ENCODE results near the gene TGFB1.
"Not testable (repeated sequence)": the region's sequence is repeated elsewhere in the genome, so short reads cannot be mapped to it uniquely, and the experiment has no call there.

The TGFB1 gene

GRCh38 chr19:41351339-41352245, 2.1 kb downstream of the TGFB1 start:
- DNase-seq: peak in 4 of 10 donors; percentile 46 to 90 (median 62)
- intact Hi-C loops (cut with DNase I): no loop called here

DNA sequence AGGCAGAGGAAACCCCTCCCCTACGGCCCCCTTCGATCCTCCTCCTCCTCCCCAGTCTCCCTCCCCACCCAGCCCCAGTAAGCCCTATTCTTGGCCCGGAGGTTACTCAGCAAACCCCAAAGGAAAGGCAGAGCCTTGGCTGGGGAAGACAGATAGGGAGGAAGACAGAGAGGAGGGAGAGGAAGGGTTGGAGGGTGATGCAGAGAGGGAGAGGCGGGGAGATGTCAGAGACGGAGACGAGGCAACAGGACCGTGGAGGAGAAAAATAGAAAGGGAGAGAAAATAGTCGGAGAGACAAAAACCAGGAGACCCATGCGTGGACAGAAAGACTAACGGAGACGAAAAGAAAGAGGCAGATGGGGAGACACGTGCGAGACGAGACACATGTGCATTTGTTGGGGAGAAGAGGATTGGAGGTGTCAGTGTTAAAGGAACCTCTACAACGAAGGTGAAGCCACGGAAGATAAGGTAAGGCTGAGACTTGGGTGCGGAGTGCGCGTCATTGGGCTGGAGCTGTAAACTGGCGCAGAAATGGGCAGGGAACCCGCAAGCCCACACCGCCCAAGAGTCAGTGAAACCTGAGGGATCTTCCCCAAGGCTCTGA, 2.9 kb downstream of the TGFB1 start:
- no peak for DNase-seq
- intact Hi-C loops (cut with DNase I): no loop called here

DNA sequence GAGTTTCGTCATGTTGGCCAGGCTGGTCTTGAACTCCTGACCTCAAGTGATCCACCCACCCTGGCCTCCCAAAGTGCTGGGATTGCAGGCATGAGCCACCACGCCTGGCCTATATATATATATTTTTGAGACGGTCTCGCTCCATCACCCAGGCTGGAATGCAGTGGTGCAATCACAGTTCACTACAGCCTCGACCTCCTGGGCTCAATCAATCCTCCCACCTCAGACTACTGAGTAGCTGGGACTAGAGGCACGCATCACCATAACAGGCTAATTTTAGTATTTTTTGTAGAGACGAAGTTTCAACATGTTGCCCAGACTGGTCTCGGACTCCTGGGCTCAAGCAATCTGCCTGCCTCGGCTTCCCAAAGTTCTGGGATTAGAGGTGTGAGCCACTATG, 6.8 kb downstream of the TGFB1 start:
- DNase-seq; intact Hi-C loops (cut with DNase I): not testable (repeated sequence)

DNA sequence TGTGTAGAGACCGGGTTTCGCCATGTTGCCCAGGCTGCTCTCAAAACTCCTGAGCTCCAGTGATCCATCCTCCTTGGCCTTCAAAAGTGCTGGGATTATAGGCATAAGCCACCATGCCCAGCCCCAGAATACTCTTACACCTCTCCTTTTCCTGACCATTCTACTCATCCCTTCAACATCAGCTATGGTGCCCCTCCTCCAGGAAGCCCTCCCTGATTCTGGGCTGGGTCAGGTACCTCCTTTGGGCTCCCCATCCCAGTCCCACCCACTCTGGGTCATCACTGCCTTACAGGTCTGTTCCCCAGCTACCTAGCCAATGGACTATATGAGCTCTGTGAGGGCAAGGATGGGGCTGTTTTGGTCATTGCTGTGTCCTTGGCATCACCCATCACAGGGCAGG, 9.6 kb downstream of the TGFB1 start:
- intact Hi-C loops (cut with DNase I): no loop called here
- DNase-seq: no peak

GRCh38 chr19:41341669-41342490, 11.8 kb downstream of the TGFB1 start:
- DNase-seq: peak in 1 of 10 donors; percentile 49
- intact Hi-C loops (cut with DNase I): no loop called here

GRCh38 chr19:41339936-41340335, 13.8 kb downstream of the TGFB1 start:
- no peak for DNase-seq
- intact Hi-C loops (cut with DNase I): no loop called here

DNA sequence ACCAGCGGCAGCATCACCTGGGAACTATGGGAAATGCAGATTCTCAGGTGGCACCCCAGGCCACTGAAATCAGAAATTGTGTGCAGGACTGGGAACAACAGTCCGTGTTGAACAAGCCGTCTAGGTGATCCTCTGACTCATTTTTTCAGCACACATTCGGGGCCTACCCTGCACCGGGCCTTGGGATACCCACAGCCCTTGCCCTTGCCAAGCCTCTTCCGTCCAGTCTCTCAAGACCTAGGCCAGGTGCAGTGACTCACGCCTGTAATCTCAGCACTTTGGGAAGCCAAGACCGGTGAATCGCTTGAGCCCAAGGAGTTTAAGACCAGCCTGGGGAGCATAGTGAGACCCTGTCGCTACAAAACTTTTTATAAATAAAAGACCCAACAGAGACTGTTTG, 18.3 kb downstream of the TGFB1 start:
- DNase-seq: no peak
- intact Hi-C loops (cut with DNase I): no loop called here

DNA sequence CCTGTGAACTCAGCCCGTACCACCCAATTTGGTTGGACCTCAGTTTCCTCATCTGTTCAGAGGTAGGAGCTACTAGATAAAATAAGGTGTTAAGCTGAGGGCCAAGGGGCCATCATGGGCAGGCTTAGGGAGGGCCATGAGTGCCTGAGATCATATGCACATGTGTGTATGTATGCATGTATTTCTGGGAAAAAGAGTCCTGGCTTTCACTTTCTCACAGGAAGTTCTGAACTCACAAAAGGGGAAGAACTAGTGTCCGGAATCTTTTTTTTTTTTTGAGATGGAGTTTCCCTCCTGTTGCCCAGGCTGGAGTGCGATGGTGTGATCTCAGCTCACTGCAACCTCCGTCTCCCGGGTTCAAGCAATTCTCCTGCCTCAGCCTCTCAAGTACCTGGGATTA, 18.9 kb downstream of the TGFB1 start:
- intact Hi-C loops (cut with DNase I): no loop called here
- DNase-seq: no peak

DNA sequence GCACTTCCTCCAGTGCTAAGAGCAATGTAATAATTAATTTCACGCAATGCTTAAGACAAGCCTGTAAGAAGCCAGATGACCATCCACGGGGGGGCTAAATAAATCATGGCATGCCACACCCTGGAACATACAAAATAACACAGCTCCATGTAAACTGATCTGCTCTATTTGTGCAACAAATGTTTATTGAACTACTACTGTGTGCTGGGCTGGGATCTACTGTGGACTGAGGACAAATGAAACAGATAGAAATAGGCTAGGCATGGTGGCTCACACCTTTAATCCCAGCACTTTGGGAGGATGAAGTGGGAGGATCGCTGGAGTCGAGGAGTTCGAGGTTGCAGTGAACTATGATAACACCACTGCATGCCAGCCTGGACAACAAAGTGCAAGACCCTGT, 21.3 kb downstream of the TGFB1 start:
- DNase-seq: no peak
- intact Hi-C loops (cut with DNase I): no loop called here

GRCh38 chr19:41332000-41332399, 21.7 kb downstream of the TGFB1 start:
- intact Hi-C loops (cut with DNase I): no loop called here

DNA sequence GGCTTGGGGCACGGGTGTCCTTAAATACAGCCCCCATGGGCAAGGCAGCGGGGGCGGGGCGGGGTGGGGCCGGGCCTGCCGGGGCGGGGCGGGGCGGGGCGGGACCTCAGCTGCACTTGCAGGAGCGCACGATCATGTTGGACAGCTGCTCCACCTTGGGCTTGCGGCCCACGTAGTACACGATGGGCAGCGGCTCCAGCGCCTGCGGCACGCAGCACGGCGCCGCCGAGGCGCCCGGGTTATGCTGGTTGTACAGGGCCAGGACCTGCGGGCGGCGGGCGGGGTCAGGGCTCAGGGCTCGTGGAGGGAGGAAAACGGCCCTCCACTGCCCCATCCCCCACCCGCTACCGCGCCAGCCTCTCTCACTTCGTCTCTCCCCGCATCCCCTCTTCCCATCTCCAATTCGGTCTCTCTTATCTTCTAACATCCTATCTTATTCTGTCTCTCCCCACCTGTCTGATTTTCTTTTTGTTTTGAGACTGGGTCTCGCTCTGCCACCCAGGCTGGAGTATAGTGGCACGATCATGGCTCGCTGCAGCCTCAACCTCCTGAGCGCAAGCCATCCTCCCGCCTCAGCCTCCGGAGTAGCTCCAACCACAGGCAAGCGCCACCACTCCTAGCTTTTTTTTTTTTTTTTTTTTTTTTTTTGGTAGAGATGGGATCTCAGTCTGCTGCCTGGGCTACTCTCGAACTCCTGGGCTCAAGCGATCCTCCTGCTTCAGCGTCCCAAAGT, 22.6 kb downstream of the TGFB1 start:
- intact Hi-C loops (cut with DNase I): no loop called here
- DNase-seq: no peak

More at GRCh38 chr19:41332000-41332399, 21.7 kb downstream of the TGFB1 start:
- DNase-seq: no peak

DNA sequence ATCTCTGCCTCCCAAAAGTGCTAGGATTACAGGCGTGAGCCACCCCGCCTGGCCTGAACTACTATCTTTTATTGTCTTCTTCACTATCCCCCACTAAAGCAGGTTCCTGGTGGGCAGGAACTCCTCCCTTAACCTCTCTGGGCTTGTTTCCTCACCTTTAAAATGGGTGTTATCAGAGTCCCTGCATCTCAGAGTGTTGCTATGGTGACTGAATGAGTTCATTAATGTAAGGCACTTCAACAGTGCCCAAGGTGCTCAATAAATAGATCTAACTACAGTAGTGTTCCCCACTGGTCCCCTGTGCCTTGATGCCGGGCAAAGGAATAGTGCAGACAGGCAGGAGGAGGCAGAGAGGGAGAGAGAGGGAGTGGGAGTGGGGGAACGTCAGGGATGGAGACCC, 23.2 kb downstream of the TGFB1 start:
- no peak for DNase-seq
- intact Hi-C loops (cut with DNase I): no loop called here

GRCh38 chr19:41328842-41329225, 24.9 kb downstream of the TGFB1 start:
- DNase-seq: no peak
- intact Hi-C loops (cut with DNase I): no loop called here

DNA sequence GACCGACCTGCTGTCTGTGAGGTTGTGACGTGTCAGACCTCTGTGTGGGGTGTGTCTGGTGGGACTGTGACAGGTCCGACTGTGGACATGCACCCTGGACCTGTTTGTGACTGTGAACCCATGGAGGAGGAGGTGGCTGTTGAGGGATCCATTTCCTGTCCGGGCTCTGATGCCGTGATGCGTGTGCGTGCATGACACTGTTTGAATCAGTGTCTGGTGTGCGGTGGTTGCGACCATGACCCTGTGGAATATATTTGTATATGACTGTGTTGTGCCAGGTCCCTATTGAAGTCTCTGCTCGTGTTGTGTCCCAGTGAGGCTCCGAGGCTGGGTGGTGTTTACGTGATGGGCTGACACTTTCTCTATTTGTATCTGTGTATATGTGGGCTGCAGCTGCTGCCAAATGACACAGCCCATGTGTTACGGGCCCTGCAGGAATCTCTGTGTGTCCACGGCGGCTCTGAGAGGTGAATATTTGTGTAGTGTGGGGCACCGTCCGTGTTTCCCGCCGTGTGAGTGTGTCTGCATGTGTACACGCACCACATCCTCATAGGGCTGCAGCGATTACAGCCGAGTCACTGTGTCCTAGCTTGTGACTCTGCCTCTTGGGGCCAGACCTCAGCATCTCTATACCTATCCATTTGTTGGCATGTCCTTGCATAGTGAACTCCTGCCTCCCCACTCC, 25.4 kb downstream of the TGFB1 start:
- intact Hi-C loops (cut with DNase I): no loop called here
- no peak for DNase-seq

DNA sequence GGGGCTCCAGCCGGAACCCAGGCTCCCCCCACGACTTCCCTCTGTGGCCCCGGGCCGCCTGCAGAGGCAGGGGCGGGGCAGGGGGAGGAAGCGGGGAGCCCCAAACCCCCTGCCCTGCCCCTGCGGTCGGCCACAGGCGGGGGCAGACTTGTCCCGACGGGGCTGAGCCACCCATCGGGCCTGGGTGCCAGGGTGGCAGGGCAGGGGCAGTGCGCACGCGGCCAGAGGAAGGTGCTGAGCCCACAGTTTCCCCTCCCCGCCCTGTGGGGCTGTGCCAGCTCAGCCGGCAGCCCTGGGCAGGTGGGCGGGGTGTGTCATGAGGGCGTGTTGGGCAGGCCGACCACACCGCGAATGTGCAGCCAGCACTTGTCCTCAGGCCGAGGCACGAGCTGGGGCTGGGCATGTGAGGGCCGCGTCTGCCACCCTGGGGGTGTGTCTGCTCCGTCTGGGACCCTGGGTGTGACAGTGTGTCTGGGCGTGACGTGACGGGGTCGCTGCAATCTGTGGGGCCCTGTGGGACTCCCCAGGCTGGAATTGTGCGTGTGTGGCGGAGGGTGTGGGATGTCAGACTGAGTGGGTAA, 26.1 kb downstream of the TGFB1 start:
- DNase-seq: peak in 2 of 10 donors; percentile 75 to 87
- intact Hi-C loops (cut with DNase I): no loop called here

- intact Hi-C loops (cut with DNase I): no loop called here
- peak in 1 of 10 donors; percentile 37 for DNase-seq
Measured at GRCh38 chr19:41327076-41327575, 26.6 kb downstream of the TGFB1 start.

DNA sequence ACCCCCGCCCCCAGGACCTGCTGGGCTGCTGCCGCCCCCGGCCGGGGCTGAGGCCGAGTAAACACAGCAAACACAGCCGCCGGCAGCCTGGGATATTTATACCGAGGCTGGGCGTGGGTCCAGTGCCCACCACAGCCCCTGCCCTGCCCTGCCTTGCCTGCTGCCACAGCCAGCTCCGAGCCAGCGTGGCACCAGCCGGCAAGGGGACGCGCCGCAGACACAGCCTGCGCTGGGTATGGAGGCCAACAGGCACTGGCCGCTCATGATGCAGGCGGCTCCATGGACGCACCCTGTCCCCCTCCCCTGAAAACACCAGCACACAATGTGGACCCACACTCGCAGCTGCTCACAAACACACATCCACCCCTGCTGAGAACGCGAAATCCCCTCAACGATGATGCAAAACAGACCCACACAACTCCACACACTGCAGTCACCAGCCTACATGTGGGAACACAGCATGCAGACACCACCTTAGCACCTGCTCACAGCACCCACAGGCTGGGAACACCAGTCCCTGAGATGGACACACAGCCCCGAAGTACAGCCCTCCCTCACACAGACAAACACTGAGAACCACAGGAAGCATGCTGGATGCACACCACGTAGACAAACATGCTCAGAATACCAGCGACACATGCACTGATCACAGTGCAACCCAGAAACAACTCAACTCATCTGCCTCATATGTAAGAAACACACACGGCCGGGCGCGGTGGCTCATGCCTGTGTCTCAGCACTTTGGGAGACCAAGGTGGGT, 27.6 kb downstream of the TGFB1 start:
- DNase-seq: peak in 5 of 10 donors; percentile 34 to 88 (median 59)

GRCh38 chr19:41325640-41325946, 28.1 kb downstream of the TGFB1 start:
- intact Hi-C loops (cut with DNase I): no loop called here
- DNase-seq: no peak

More for the DNA sequence above, 27.6 kb downstream of the TGFB1 start:
- intact Hi-C loops (cut with DNase I): no loop called here

All from posterior cingulate gyrus (tissue), 11 donors.